ENCODE data around the gene FAM3B. TPM values are rescaled to one million over a fixed set of nuclear protein-coding genes. Genes with fewer than 3 reads are reported as not detected.

Gene FAM3B
- total RNA-seq, 1 experiment from 2014 or later: 59.5 TPM

DNA sequence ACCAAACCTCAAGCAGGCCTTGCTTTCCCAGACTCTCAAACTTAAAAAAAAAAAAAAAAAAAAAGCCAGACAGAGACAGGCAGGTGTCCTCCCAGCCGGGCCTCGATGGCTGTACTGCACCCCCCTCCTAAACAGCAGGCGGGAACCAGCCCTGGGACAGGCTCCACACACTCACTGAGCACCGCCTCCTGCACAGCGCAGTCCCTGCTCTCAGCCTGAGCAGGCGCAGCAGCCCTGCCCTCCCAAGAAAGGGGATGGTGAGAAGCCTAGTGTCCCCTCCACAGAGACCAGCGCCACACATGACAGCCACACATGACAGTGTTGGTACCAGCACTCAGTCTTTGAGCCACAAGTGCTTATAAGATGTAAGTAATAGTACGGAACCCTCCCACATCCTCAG lies 57.2 kb downstream of the FAM3B start:
- TF ChIP-seq, protein P1, sequence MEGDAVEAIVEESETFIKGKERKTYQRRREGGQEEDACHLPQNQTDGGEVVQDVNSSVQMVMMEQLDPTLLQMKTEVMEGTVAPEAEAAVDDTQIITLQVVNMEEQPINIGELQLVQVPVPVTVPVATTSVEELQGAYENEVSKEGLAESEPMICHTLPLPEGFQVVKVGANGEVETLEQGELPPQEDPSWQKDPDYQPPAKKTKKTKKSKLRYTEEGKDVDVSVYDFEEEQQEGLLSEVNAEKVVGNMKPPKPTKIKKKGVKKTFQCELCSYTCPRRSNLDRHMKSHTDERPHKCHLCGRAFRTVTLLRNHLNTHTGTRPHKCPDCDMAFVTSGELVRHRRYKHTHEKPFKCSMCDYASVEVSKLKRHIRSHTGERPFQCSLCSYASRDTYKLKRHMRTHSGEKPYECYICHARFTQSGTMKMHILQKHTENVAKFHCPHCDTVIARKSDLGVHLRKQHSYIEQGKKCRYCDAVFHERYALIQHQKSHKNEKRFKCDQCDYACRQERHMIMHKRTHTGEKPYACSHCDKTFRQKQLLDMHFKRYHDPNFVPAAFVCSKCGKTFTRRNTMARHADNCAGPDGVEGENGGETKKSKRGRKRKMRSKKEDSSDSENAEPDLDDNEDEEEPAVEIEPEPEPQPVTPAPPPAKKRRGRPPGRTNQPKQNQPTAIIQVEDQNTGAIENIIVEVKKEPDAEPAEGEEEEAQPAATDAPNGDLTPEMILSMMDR (IDR thresholded peaks at IDR 0.05; ENCODE audit: insufficient read depth in 1 of 2, low read depth in 1 of 2, low read length in 1 of 2, severe bottlenecking in 1 of 2, unreplicated experiment in 1 of 2): no peak
- no TSS peak for BruUV-seq (replicated peaks)
- H3K9me3 ChIP-seq: no peaks in the 10 kb centered on the region
- ChIA-PET CTCF (no interaction called here), POLR2A (no interaction called here)
- no peak overlapping the region for H3K27ac Mint-ChIP-seq (ENCODE audit: unreplicated experiment)
- no peak for DNase-seq
- H3K27me3 Mint-ChIP-seq (ENCODE audit: insufficient read depth, unreplicated experiment): no peaks in the 10 kb centered on the region
- no peaks in the 10 kb centered on the region for H3K4me1 Mint-ChIP-seq (ENCODE audit: low read depth, unreplicated experiment)
- H3K4me1 ChIP-seq: 0 out of 2 replicates have a peak, but pooled peaks cover 4% of the 10 kb centered on the region
- intact Hi-C loops (cut with micrococcal nuclease; ENCODE audit: unreplicated experiment): no loop called here
- H3K9me3 Mint-ChIP-seq (ENCODE audit: unreplicated experiment): peaks cover 9% of the 10 kb centered on the region
- H3K4me3 Mint-ChIP-seq (ENCODE audit: unreplicated experiment): no peak overlapping the region
- no peaks in the 10 kb centered on the region for H3K27me3 ChIP-seq (replicated peaks; ENCODE audit: control insufficient read depth, insufficient read depth, low read length)
- H3K36me3 Mint-ChIP-seq (ENCODE audit: insufficient read depth, unreplicated experiment): no peaks in the 10 kb centered on the region
- no peaks in the 10 kb centered on the region for H3K36me3 ChIP-seq (ENCODE audit: control insufficient read depth, insufficient read depth, low read length)
- no peak overlapping the region for H3K4me3 ChIP-seq (ENCODE audit: low read depth, low read length)

DNA sequence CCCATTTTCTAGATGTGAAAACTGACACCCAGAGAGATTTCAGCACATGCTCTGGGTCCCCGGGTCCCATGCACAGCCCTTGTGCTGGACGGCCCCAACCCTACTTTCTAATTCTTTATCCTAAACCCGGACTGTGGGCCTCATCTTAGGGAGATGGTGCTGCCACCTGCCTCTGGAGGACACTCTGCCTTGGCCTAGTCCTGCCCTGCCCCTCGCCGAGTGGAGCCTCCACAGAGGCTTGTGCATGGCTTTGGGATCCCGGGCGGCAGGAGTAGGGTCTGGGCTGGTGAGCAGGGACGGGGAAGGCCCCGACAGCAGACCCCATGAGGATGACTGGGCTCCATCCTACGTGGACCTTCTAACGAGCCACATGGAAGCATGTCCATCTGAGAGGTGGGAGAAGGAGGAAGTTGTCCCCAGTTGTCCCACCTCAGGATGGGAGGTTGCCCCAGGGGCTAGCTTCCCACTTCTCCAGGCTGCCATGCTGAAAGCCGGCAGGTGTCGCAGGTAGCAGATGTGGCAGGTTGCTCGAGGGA lies 57.6 kb downstream of the FAM3B start:
- no peak overlapping the region for H3K4me3 Mint-ChIP-seq (ENCODE audit: unreplicated experiment)
- H3K36me3 Mint-ChIP-seq (ENCODE audit: insufficient read depth, unreplicated experiment): no peaks in the 10 kb centered on the region
- peaks cover 9% of the 10 kb centered on the region for H3K9me3 Mint-ChIP-seq (ENCODE audit: unreplicated experiment)
- H3K4me3 ChIP-seq (ENCODE audit: low read depth, low read length): no peak overlapping the region
- H3K27ac Mint-ChIP-seq (ENCODE audit: unreplicated experiment): no peak overlapping the region
- H3K36me3 ChIP-seq (ENCODE audit: control insufficient read depth, insufficient read depth, low read length): no peaks in the 10 kb centered on the region
- DNase-seq: no peak
- BruUV-seq (replicated peaks): no TSS peak
- H3K27me3 ChIP-seq (replicated peaks; ENCODE audit: control insufficient read depth, insufficient read depth, low read length): no peaks in the 10 kb centered on the region
- H3K9me3 ChIP-seq: no peaks in the 10 kb centered on the region
- H3K27me3 Mint-ChIP-seq (ENCODE audit: insufficient read depth, unreplicated experiment): no peaks in the 10 kb centered on the region
- H3K4me1 ChIP-seq: no peaks in the 10 kb centered on the region
- POLR2A ChIA-PET: no interaction called here
- CTCF ChIA-PET: no interaction called here
- TF ChIP-seq, protein P1 (IDR thresholded peaks at IDR 0.05; ENCODE audit: insufficient read depth in 1 of 2, low read depth in 1 of 2, low read length in 1 of 2, severe bottlenecking in 1 of 2, unreplicated experiment in 1 of 2): no peak
- intact Hi-C loops (cut with micrococcal nuclease; ENCODE audit: unreplicated experiment): no loop called here
- H3K4me1 Mint-ChIP-seq (ENCODE audit: low read depth, unreplicated experiment): no peaks in the 10 kb centered on the region

DNA sequence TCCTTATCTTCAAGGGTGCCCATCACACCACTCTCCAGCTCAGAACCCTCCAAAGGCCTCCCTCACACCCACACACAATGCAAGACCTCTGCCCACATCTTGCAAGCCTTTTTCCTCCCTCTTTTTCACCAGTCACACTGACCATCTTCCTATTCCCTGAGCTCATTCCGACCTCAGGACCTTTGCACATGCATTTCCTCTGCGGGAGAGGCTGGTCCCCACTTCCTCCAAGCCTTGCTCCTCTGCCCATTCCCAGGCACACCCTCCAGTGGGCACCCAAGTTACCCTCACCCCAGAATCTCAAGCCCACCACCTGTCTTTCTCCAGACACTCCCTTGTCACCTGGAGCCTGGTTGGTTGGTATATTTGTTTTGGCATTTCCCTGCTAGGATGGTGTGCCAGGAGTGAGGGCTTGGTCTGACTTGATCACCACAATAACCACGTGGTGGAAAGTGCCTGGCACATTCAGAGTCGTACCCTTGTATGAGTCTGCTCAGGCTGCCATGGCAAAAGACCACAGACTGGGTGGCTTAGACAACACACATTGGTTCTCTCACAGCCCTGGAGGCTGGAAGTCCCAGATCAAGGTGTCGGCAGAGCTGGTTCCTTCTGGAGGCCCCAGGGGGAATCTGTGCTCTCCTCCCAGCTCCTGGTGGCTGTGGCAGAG lies 58.4 kb downstream of the FAM3B start:
- Mint-ChIP-seq H3K9me3 (ENCODE audit: unreplicated experiment) (peaks cover 9% of the 10 kb centered on the region), H3K27me3 (ENCODE audit: insufficient read depth, unreplicated experiment) (no peaks in the 10 kb centered on the region), H3K4me1 (ENCODE audit: low read depth, unreplicated experiment) (no peaks in the 10 kb centered on the region), H3K27ac (ENCODE audit: unreplicated experiment) (no peak overlapping the region), H3K36me3 (ENCODE audit: insufficient read depth, unreplicated experiment) (no peaks in the 10 kb centered on the region), H3K4me3 (ENCODE audit: unreplicated experiment) (no peak overlapping the region)
- TF ChIP-seq, protein P1 (IDR thresholded peaks at IDR 0.05; ENCODE audit: insufficient read depth in 1 of 2, low read depth in 1 of 2, low read length in 1 of 2, severe bottlenecking in 1 of 2, unreplicated experiment in 1 of 2): no peak
- Histone ChIP-seq H3K9me3 (no peaks in the 10 kb centered on the region), H3K4me1 (no peaks in the 10 kb centered on the region), H3K4me3 (ENCODE audit: low read depth, low read length) (no peak overlapping the region), H3K27me3 (replicated peaks; ENCODE audit: control insufficient read depth, insufficient read depth, low read length) (no peaks in the 10 kb centered on the region), H3K36me3 (ENCODE audit: control insufficient read depth, insufficient read depth, low read length) (no peaks in the 10 kb centered on the region)
- DNase-seq: no peak
- intact Hi-C loops (cut with micrococcal nuclease; ENCODE audit: unreplicated experiment): no loop called here
- BruUV-seq (replicated peaks): no TSS peak
- ChIA-PET CTCF (interaction anchor here (0.6 kb wide), 1 partner anchor 206 kb away, joined by 10 read pairs; no protein-coding TSS in a partner anchor), POLR2A (no interaction called here)

Measured in Caco-2 (cell line).